Cardiac muscle cell (in vitro differentiated cells and primary cell): ENCODE results near the gene NME4. TPM values are rescaled to one million over a fixed set of nuclear protein-coding genes. Genes with fewer than 3 reads are reported as not detected.

Experiments
- DNase-seq, 2 donors: peaks; one replicate each; pipeline versions ENCODE4 v3.0.0 to v3.0.0-alpha.2; 2010 to 2017; ENCODE audit warnings: low read depth in 1 of 2, low spot score in 1 of 2
- H3K27ac ChIP-seq: fragments of 200-600 bp; sonication (generic); 2 replicates; pipeline ENCODE4 v1.5.1; 2016
- H3K27me3 ChIP-seq: fragments of 200-600 bp; sonication (generic); 2 replicates; pipeline ENCODE4 v1.6.0; 2016; ENCODE audit warnings: control low read depth
- H3K36me3 ChIP-seq: fragments of 200-600 bp; sonication (generic); 2 replicates; pipeline ENCODE4 v1.5.1; 2016; ENCODE audit warnings: control low read depth
- H3K4me1 ChIP-seq: fragments of 200-600 bp; sonication (generic); 2 replicates; pipeline ENCODE4 v1.8.1; 2017; ENCODE audit warnings: low read depth, mild to moderate bottlenecking, mixed run types
- H3K4me3 ChIP-seq: fragments of 200-600 bp; sonication (generic); 2 replicates; pipeline ENCODE4 v1.5.1; 2016; ENCODE audit warnings: mild to moderate bottlenecking
- H3K9me3 ChIP-seq: fragments of 200-600 bp; sonication (generic); 2 replicates; pipeline ENCODE4 v1.5.1; 2017; ENCODE audit warnings: low read depth, mild to moderate bottlenecking, control low read depth
- CTCF ChIP-seq: IDR thresholded peaks from 2 replicates; pipeline ENCODE4 v1.5.1; 2012; ENCODE audit warnings: low read depth, mild to moderate bottlenecking, low read length
- polyA plus RNA-seq: library from polyadenylated mRNA; unstranded; fragments of >200 nt; fragmentation: Nextera tagmentation; extraction: Ambion mirVana; gene quantifications from 2 replicates; pipeline ENCODE4 v1.2.1, GENCODE V29; 2016
- total RNA-seq: library from RNA; depleted of rRNA; stranded (reverse); fragments of >200 nt; gene quantifications from 2 replicates; pipeline ENCODE4 v1.2.3, GENCODE V29; 2016

The NME4 gene
- total and polyA plus RNA-seq, 2 experiments from 2014 or later: 452 to 518 TPM

GRCh38 chr16:391885-392335 lies 5.1 kb upstream of the NME4 start:
- H3K9me3 ChIP-seq: no peaks in the 10 kb centered on the region
- no peaks in the 10 kb centered on the region for H3K36me3 ChIP-seq
- H3K4me3 ChIP-seq: no peak overlapping the region
- DNase-seq: peak; percentile 58 to 75
- H3K27ac ChIP-seq: no peak overlapping the region
- H3K4me1 ChIP-seq: peaks cover 22% of the 10 kb centered on the region
- peak; percentile 77 for TF ChIP-seq CTCF
- no peaks in the 10 kb centered on the region for H3K27me3 ChIP-seq

DNA sequence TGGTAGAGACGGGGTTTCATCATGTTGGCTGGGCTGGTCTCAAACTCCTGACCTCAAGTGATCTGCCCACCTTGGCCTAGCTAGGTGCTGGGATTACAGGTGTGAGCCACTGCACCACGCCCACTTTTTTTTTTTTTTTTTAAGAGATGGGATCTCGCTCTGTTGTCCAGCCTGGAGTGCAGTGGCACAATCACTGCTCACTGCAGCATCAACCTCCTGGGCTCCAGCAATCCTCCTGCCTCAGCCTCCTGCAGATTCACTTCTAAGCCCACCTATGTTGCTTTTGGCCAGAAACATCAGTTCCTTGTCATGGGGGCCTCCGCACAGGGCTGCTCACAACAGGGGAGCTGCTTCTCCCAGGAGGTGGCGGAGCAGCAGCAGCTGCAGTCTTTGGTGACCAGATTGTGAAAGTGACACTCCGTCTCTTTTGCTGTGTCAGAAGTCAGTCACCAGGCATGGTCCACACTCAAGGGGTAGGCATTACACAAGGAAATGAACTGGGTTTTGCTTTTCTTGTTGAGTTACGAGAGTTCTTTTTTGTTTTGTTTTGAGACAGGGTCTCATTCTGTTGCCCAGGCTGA lies 4.5 kb upstream of the NME4 start:
- Histone ChIP-seq H3K36me3 (no peaks in the 10 kb centered on the region), H3K4me3 (no peak overlapping the region), H3K27ac (no peak overlapping the region), H3K4me1 (peaks cover 18% of the 10 kb centered on the region), H3K9me3 (no peaks in the 10 kb centered on the region), H3K27me3 (no peaks in the 10 kb centered on the region)
- TF ChIP-seq CTCF: no peak
- no peak for DNase-seq

DNA sequence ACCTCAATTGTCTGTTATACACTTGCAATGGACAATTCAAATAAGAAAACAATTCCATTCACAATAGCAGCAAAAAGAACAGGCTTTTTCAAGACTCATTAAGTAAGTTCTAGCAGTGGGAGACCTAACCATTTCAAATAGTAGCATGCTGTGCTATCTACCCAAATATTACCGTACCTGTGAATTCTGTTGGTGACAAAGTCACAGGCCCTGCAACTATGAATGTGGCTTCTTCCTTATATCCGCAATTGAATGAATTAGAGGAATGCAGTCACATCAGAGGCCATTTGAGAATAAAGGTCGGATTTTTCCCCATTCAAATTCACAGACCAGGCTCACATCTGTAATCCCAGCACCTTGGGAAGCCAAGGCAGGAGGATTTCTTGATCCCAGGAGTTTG lies 800 bp upstream of the NME4 start:
- Histone ChIP-seq H3K27me3 (no peaks in the 10 kb centered on the region), H3K27ac (peak overlapping the region; percentile 94), H3K36me3 (peaks cover 13% of the 10 kb centered on the region), H3K4me3 (peak overlapping the region; percentile 96), H3K4me1 (peaks cover 9% of the 10 kb centered on the region), H3K9me3 (no peaks in the 10 kb centered on the region)
- no peak for DNase-seq
- TF ChIP-seq CTCF: no peak

DNA sequence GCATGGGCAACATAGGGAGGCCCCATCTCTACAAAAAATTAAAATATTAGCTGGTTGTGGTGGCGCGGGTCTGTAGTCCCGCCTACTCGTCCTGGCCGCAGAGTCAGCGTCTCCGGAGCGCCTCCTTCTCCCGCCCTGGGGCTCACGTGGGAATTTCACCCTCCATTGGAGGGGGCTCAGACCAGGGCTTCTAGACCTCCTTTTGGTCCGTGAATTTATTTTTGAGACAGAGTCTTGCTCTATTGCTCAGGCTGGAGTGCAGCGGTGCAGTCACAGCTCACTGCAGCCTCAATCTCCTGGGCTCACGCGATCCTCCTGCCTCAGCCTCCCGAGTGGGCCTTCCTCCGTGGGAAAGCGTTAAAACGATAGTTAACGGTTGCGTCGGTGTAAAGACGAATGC lies 394 bp upstream of the NME4 start:
- H3K9me3 ChIP-seq: no peaks in the 10 kb centered on the region
- TF ChIP-seq CTCF: no peak
- H3K27ac ChIP-seq: peak overlapping the region; percentile 94
- H3K27me3 ChIP-seq: no peaks in the 10 kb centered on the region
- H3K4me1 ChIP-seq: peaks cover 9% of the 10 kb centered on the region
- H3K4me3 ChIP-seq: peak overlapping the region; percentile 96
- peaks cover 13% of the 10 kb centered on the region for H3K36me3 ChIP-seq
- peak; percentile 66 to 68 for DNase-seq

GRCh38 chr16:397736-398332 lies 835 bp downstream of the NME4 start:
- peak overlapping the region; percentile 96 for H3K4me3 ChIP-seq
- no peaks in the 10 kb centered on the region for H3K27me3 ChIP-seq
- H3K36me3 ChIP-seq: peaks cover 13% of the 10 kb centered on the region
- no peaks in the 10 kb centered on the region for H3K9me3 ChIP-seq
- peaks cover 9% of the 10 kb centered on the region for H3K4me1 ChIP-seq
- peak; percentile 42 for TF ChIP-seq CTCF
- peak; percentile 76 to 85 for DNase-seq
- peak overlapping the region; percentile 94 for H3K27ac ChIP-seq
